Mammary epithelial cell (primary cell): ENCODE measurements around the gene ZBTB20.

Experiments
- EZH2 ChIP-seq: IDR thresholded peaks from 2 replicates; pipeline ENCODE4 v1.6.1; 2012; ENCODE audit warnings: low read length, inconsistent platforms, borderline replicate concordance
- TF ChIP-seq, protein P1 (sequence below), 2 donors: IDR thresholded peaks in 1 of 2; conservative IDR thresholded peaks in 1 of 2; 2 replicates each; pipeline ENCODE4 v1.5.1; 2011 to 2012; ENCODE audit warnings: inconsistent platforms in 2 of 2, low read length in 2 of 2, mild to moderate bottlenecking in 2 of 2, control low read depth in 1 of 2, low read depth in 1 of 2; ENCODE audit not compliant: insufficient read depth in 1 of 2; ENCODE audit errors: extremely low read depth in 1 of 2

DNA sequence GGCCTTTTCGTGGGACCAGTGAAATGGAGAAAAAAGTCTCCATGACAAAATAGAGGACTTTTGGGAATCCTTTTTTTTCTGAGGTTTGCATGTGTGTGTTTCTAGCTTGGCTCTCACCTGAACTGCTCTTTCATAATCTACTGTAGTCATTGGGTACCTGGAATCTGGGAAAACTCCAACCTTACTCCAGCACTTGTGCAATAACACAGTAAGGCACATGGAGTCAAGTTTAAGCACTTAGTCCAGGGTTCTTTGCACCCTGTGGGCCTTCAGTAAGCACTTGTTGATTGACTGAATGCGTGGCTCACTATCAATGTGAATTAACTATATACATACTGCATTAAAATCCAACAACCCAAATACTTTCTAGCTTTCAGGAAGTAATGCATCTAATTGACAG, 299.5 kb downstream of the ZBTB20 start:
- TF ChIP-seq, protein P1, sequence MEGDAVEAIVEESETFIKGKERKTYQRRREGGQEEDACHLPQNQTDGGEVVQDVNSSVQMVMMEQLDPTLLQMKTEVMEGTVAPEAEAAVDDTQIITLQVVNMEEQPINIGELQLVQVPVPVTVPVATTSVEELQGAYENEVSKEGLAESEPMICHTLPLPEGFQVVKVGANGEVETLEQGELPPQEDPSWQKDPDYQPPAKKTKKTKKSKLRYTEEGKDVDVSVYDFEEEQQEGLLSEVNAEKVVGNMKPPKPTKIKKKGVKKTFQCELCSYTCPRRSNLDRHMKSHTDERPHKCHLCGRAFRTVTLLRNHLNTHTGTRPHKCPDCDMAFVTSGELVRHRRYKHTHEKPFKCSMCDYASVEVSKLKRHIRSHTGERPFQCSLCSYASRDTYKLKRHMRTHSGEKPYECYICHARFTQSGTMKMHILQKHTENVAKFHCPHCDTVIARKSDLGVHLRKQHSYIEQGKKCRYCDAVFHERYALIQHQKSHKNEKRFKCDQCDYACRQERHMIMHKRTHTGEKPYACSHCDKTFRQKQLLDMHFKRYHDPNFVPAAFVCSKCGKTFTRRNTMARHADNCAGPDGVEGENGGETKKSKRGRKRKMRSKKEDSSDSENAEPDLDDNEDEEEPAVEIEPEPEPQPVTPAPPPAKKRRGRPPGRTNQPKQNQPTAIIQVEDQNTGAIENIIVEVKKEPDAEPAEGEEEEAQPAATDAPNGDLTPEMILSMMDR (conservative IDR thresholded peaks at IDR 0.05 in 1 of 2, IDR thresholded peaks at IDR 0.05 in 1 of 2; ENCODE audit: extremely low read depth in 1 of 2, insufficient read depth in 1 of 2, low read depth in 1 of 2, low read length in 2 of 2), result no peak
- no peak for TF ChIP-seq EZH2
